Placental pericyte (primary cell): Measurements from ENCODE around the gene MRPL14. TPM values are rescaled to one million over a fixed set of nuclear protein-coding genes. Genes with fewer than 3 reads are reported as not detected.

Source experiments
- total RNA-seq: library from RNA; depleted of rRNA; stranded (reverse); fragments of >200 nt; gene quantifications from 2 replicates; pipeline ENCODE4 v1.2.3, GENCODE V29; 2012

The MRPL14 gene
- 24.3 and 42.5 TPM in 2 replicates for total RNA-seq

DNA sequence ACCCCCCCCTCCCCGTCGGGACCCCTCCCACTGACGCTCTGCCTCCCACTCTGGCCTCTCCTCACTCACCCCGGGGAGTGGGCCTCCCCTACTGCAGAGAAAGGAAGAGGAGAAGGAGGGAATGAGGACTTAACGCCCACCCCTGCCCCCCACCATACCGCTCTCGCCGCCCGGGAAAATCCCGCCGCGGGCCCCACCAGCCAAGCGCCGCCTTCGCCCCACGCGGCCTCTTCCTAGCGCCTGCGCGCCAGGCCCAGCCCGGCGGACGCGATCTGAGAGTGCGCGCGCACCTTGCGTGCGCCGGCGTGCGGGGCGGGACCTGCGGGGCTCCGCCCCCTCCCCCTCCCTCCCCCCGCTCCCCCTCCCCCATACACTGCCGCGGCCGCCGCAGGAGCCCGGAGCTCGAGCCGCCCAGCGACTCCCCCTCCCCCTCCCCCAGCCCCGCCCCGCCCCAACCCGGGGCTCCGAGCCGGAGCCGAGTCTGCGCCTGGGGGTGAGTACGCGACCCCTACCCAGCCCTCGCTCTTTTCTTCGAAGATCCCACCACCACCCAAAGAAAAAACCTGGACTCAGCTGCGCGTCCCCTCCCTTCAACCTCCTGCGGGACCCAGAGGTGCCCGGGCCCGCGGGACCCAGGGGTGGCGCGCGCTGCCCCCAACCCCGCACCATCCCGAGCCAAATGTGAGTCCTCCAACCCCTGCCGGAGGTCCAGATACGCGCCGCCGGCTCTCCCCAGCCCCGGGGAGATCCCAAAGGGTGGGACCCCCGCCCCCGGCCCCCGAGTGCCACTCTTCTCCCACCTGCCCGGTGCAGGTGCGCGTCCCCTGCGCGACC is at the start of gene MRPL14, which contains the start of gene TMEM63B:
Gene MRPL14, minus strand, starts transcription at position 267 of the 834 bp plus-strand sequence. CDS start 10,841 bp downstream, outside the sequence.
Gene TMEM63B, plus strand, starts transcription at position 369 of the 834 bp plus-strand sequence. CDS start 7,031 bp downstream, outside the sequence.

GRCh38 chr6:44158770-44159228 is 31.5 kb upstream of the MRPL14 start, which contains the start of gene CAPN11:
TSS of gene CAPN11 (plus strand) at chr6:44158820. CDS start at chr6:44158849, 29 bp downstream.

Other genes starting within 250 kb of the MRPL14 start
- 41.7 and 56.2 TPM in 2 replicates for gene TMEM63B, start 102 bp upstream of the MRPL14 start, total RNA-seq
- gene CAPN11, start 31.4 kb upstream of the MRPL14 start, total RNA-seq = 0.43 TPM in 1 of 2 replicates, not detected in the other
- not detected in 2 replicates for gene MYMX, start 89.5 kb upstream of the MRPL14 start, total RNA-seq
- gene SLC29A1, start 96.1 kb upstream of the MRPL14 start, total RNA-seq = 15.8 and 74.6 TPM in 2 replicates
- 661 and 1,252 TPM in 2 replicates for gene HSP90AB1, start 119.6 kb upstream of the MRPL14 start, total RNA-seq
- 88.8 and 116 TPM in 2 replicates for gene SLC35B2, start 130.1 kb upstream of the MRPL14 start, total RNA-seq
- gene NFKBIE, start 138.1 kb upstream of the MRPL14 start, total RNA-seq = 17.8 and 31.7 TPM in 2 replicates
- gene TMEM151B, start 143.0 kb upstream of the MRPL14 start, total RNA-seq = not detected in 2 replicates
- gene AARS2, start 185.9 kb upstream of the MRPL14 start, total RNA-seq = 9.8 and 23.0 TPM in 2 replicates
- gene SPATS1, start 215.2 kb upstream of the MRPL14 start, total RNA-seq = 0.14 TPM in 1 of 2 replicates, not detected in the other